HG03280 (cell line): ENCODE data around the gene NUFIP1.
"Not testable (repeated sequence)": the region's sequence is repeated elsewhere in the genome, so short reads cannot be mapped to it uniquely, and the experiment has no call there.

Experiments
- ATAC-seq: cut with Tn5 transposase; IDR thresholded peaks from one replicate; pipeline ENCODE4 v1.9.1; 2021; ENCODE audit warnings: mild to moderate bottlenecking, moderate library complexity; ENCODE audit not compliant: unreplicated experiment

Gene NUFIP1

GRCh38 chr13:44971656-44972595 is 17.3 kb downstream of the NUFIP1 start:
- no peak for ATAC-seq

DNA sequence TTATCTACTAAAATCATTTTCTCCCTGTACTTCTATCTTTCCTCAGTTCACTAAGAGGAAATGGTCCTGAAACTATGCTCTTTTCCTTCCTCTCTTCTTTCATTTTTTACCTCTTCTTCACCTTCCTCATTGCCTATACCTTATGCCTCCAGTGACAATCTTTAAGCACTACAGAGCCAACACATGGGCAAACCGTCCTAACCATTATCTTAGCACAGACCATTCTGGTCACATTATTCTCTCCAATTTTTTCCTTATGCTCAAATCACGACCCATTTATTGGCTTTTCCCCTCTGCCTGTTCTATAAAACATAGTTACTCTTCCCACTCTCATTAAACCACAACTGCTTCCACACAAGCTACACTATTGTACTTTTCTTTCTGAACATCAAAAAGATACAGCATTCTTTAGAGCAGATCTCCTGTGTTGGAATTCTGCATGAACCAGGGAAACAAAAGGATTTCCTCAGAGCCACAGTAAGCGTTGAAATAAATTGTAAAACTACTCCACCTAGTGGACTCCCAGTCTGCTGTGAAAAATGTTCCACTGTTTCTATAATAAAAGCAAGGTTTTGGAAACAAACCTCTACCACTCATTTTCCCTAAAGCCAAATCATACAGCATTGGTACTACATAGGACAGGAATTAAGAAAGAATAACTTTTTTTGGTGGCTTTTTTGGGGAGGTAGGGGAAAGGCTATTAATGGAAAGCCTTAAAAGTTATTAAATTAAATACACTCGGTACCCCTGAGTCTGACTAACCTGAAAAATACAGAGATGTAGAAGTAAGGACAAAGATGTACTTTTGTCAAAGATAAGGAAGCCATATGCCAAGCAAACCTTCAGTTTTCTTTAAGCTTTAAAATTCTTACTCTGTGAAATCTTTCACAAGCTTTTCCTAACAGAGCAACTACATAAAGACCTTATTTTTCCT is 19.5 kb downstream of the NUFIP1 start:
- no peak for ATAC-seq

DNA sequence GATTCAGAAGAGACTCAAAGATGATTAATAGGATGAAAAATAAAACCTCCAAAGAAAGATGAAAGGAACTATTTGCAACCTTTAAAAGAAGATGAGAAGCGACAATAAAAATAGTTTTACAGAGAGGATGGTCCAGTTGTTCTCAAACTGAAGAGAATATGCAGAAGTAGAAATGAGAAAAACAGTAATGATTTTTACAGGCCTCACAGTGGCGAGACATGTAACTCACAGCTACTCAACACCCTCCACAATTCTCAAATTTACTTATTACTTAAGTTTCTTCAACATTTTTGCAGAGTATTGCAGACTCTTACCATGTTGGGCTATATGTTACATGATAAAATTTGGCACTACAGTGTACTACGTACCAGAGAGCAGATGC is 20.8 kb downstream of the NUFIP1 start:
- no peak for ATAC-seq

GRCh38 chr13:44967704-44968433 is 21.4 kb downstream of the NUFIP1 start:
- ATAC-seq = no peak

- no peak for ATAC-seq
These were observed 27.3 kb downstream of the NUFIP1 start for GRCh38 chr13:44961997-44962396.

DNA sequence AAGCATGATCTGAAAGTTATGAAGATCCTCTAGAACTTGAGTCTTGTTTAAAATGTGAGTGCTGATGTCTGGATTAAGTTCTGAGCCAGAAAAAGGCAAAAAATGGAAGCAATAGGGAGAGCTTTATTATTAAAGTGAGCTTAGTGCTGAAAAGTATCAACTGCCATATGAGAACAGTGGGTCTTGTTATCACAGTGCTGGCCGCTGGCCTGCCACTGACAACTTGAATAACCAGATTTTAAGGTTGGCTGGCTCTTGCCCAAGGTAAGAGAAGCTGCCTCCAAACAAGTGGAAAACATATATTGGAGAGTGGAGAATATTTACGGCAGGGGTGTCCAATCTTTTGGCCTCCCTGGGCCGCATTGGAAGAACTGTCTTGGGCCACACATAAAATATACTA is 33.9 kb downstream of the NUFIP1 start:
- no peak for ATAC-seq

- no peak for ATAC-seq
These were observed 35.0 kb downstream of the NUFIP1 start for GRCh38 chr13:44954224-44954623.

DNA sequence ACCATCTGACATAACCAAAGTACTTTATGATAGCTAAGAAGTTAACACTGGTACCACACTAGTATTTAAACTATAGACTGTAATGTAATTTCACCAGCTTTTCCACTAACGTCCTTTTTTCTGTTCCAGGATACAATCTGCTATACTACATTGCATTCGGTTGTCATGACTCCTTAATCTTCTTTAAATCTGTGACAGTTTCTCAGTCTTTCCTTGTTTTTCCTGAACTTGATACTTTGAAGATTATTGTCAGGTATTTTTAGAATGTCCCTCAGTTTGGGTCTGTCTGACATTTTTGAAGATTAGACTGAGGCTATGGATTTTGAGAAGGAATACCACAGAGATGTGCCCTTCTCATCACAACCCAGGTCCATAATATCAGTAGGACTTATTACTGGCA is 36.6 kb downstream of the NUFIP1 start:
- ATAC-seq = no peak

DNA sequence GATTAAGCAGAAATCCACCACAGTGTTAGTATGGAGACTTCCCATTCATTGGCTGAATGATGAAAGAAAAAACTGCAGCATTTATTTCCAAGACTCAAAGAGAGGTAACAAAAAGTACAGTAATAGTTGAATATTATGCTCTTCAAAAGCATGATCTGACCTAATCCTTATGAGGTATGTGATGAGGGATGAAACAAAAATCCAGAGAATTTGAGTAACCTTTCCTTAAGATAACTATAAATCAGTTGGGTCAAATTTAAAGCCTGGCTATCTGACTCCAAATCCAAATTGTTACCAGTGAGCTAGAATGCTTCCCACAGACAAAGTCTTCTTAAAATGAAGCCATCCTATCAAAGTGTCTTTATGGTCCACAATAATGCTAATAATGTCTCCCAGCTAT is 38.1 kb downstream of the NUFIP1 start:
- ATAC-seq = no peak

DNA sequence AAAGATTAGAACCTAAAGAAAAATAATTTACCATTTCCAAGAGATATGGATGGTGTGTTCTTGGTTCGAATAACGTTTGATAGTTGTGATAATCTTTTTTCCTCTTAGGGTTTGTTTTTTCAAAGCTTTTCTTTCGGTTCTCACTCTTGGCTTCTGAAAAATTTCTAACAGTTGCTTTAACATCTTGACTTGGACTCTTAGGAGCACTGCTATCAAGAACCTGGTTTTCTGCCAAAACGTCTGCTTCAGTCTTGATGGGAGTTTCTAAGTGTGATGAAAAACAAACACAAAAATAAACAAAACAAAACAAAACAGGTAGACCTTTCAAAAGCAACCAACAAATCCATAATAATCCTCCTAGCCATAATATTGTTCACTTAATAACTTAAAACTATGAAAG is 45.9 kb downstream of the NUFIP1 start:
- not testable (repeated sequence) for ATAC-seq

- no peak for ATAC-seq
These were observed 50.4 kb downstream of the NUFIP1 start for GRCh38 chr13:44938854-44939253.

DNA sequence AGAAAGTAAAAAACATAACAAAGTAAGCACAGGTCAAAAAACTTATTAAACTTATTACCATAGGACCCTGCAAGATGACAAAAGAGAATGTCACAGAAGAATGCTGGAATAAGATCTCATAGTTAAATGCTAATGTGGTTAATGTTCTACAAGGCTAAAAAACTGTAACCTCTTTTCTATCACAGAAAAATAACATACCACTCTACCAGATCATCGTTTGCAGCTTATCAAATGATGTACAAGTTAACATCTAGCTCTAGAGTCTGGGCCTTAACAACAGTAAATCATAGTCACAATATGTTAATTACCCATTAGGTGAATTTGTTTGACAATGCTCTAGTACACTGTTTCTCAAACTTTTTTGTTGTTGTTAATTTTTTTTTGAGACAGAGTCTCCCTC is 53.0 kb downstream of the NUFIP1 start:
- no peak for ATAC-seq

- no peak for ATAC-seq
These were observed 54.5 kb downstream of the NUFIP1 start for GRCh38 chr13:44934724-44935123.

DNA sequence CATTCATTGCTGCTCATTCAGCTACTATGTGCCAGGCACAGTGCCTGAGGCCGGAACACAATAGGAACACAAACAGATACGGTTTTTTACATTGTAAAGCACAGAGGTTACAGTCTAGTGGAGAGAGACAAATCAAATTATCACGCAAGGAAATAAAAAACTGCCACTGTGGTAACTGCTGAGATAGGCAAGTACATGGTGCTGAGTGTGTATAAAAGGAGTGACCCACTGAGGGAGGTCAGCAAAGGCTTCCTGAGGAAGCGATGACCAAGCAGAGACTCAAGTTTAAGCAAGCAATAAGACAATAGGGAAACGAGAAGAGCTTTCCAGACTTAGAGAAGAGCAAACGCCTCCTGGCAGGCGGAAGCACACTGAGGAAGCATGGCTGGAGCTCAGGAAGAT is 56.4 kb downstream of the NUFIP1 start:
- no peak for ATAC-seq

DNA sequence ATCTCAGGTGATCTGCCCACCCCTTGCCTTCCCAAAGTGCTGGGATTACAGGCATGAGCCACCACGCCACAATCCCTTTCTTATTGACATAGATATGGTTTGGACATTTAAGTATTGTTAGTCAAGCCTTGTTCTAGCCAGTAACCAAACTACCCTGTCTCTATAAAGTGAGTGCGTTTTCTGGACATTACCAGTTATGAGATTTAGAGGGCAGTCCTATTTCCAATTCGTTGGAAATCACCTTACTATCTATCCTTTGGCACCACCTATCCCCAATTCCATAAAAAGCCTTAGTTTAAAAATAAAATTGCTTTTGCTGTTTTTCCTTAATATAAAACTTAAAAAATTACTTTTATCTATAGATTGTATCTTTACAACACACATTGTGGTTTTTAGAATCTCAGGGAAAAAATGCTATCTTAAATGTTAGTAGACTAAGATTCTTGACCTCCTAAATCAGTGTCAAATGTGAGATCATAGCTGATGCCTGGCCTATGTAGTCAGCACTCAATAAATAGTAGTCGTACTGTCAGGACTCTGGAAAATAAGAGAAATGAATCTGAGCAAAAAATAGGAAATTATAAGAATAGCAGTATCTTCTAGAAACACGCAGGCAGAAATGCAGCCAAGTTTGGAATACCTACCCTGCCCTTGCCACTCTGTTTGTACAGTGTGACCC is 57.0 kb downstream of the NUFIP1 start:
- ATAC-seq = no peak

GRCh38 chr13:44930963-44931623 is 58.2 kb downstream of the NUFIP1 start:
- no peak for ATAC-seq

- ATAC-seq = no peak
These were observed 59.0 kb downstream of the NUFIP1 start for GRCh38 chr13:44930280-44930679.

DNA sequence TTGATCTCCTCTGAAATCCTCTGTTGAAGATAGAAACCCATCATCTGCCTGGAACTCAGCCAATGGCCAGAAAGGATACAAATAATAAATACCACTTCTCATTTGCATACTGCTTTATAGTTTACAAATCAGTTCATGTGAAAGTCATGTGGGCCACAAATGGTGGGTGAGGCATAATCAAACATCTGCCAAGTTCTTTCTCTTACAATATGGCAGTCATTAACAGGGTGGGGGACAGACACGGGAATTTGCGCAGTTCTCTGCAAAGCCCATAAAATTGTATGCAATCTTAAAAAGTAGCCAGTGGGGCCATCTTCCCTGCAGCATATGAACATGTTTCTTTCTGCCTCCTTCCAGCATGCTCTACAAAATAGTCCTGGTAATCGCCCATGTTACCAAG is 59.6 kb downstream of the NUFIP1 start:
- no peak for ATAC-seq

GRCh38 chr13:44927968-44928367 is 61.3 kb downstream of the NUFIP1 start:
- ATAC-seq = no peak
